ENCODE data around the gene KCNAB2.

The KCNAB2 gene

GRCh38 chr1:6003568-6004411 is 41.9 kb upstream of the KCNAB2 start:
- Histone ChIP-seq H3F3A (ENCODE audit: low read depth) (no peaks in the 10 kb centered on the region), H3K79me2 (ENCODE audit: insufficient read depth, low read length) (peaks cover 15% of the 10 kb centered on the region; the same call in 1 of the 2 replicates), H3K4me1 (ENCODE audit: insufficient read depth, low read length, poor library complexity, severe bottlenecking) (peaks cover 11% of the 10 kb centered on the region), H3K9ac (ENCODE audit: low read depth, low read length, poor library complexity, severe bottlenecking) (no peak overlapping the region), H3K9me3 (ENCODE audit: insufficient read depth, low read depth, low read length) (no peaks in the 10 kb centered on the region), H3K27me3 (ENCODE audit: insufficient read depth, low read length, poor library complexity, severe bottlenecking) (no peaks in the 10 kb centered on the region), H2AFZ (ENCODE audit: low read length) (no peak overlapping the region), H4K20me1 (ENCODE audit: insufficient read depth, low read length, poor library complexity, severe bottlenecking) (no peaks in the 10 kb centered on the region), H3K36me3 (ENCODE audit: insufficient read depth, low read length) (no peaks in the 10 kb centered on the region), H3K4me2 (ENCODE audit: low read depth, low read length, poor library complexity, severe bottlenecking) (no peak overlapping the region), H3K4me3 (ENCODE audit: low read length, poor library complexity, severe bottlenecking) (no peak overlapping the region), H3K9me2 (replicated peaks; ENCODE audit: low read depth, low read length) (no peaks in the 10 kb centered on the region)
- TF ChIP-seq CTCF (conservative IDR thresholded peaks at IDR 0.05; ENCODE audit: low read length) = no peak
- TF ChIP-seq EZH2phosphoT487 (IDR thresholded peaks at IDR 0.05; ENCODE audit: borderline replicate concordance) = no peak

- Histone ChIP-seq H3K9me3 (ENCODE audit: insufficient read depth, low read depth, low read length) (no peaks in the 10 kb centered on the region), H3K79me2 (ENCODE audit: insufficient read depth, low read length) (peaks cover 9% of the 10 kb centered on the region; the same call in 1 of the 2 replicates), H3K9me2 (replicated peaks; ENCODE audit: low read depth, low read length) (no peaks in the 10 kb centered on the region), H3K4me1 (ENCODE audit: insufficient read depth, low read length, poor library complexity, severe bottlenecking) (peaks cover 11% of the 10 kb centered on the region), H3K9ac (ENCODE audit: low read depth, low read length, poor library complexity, severe bottlenecking) (no peak overlapping the region), H3K36me3 (ENCODE audit: insufficient read depth, low read length) (no peaks in the 10 kb centered on the region), H3K4me3 (ENCODE audit: low read length, poor library complexity, severe bottlenecking) (no peak overlapping the region), H3K27me3 (ENCODE audit: insufficient read depth, low read length, poor library complexity, severe bottlenecking) (no peaks in the 10 kb centered on the region), H4K20me1 (ENCODE audit: insufficient read depth, low read length, poor library complexity, severe bottlenecking) (no peaks in the 10 kb centered on the region), H3K4me2 (ENCODE audit: low read depth, low read length, poor library complexity, severe bottlenecking) (no peak overlapping the region), H2AFZ (ENCODE audit: low read length) (no peak overlapping the region), H3F3A (ENCODE audit: low read depth) (no peaks in the 10 kb centered on the region)
- TF ChIP-seq CTCF (conservative IDR thresholded peaks at IDR 0.05; ENCODE audit: low read length) (no peak), EZH2phosphoT487 (IDR thresholded peaks at IDR 0.05; ENCODE audit: borderline replicate concordance) (no peak)
These were observed 41.1 kb upstream of the KCNAB2 start for GRCh38 chr1:6004412-6005123.

GRCh38 chr1:6005276-6005917 is 40.3 kb upstream of the KCNAB2 start:
- peaks cover 11% of the 10 kb centered on the region for H3K4me1 ChIP-seq (ENCODE audit: insufficient read depth, low read length, poor library complexity, severe bottlenecking)
- no peak overlapping the region for H2AFZ ChIP-seq (ENCODE audit: low read length)
- H3K79me2 ChIP-seq (ENCODE audit: insufficient read depth, low read length) = peaks cover 3% of the 10 kb centered on the region; the same call in 1 of the 2 replicates
- no peaks in the 10 kb centered on the region for H3F3A ChIP-seq (ENCODE audit: low read depth)
- H3K9me2 ChIP-seq (replicated peaks; ENCODE audit: low read depth, low read length) = no peaks in the 10 kb centered on the region
- no peaks in the 10 kb centered on the region for H4K20me1 ChIP-seq (ENCODE audit: insufficient read depth, low read length, poor library complexity, severe bottlenecking)
- H3K9me3 ChIP-seq (ENCODE audit: insufficient read depth, low read depth, low read length) = no peaks in the 10 kb centered on the region
- no peaks in the 10 kb centered on the region for H3K36me3 ChIP-seq (ENCODE audit: insufficient read depth, low read length)
- H3K4me2 ChIP-seq (ENCODE audit: low read depth, low read length, poor library complexity, severe bottlenecking) = no peak overlapping the region
- TF ChIP-seq EZH2phosphoT487 (IDR thresholded peaks at IDR 0.05; ENCODE audit: borderline replicate concordance) (no peak), CTCF (conservative IDR thresholded peaks at IDR 0.05; ENCODE audit: low read length) (no peak)
- H3K9ac ChIP-seq (ENCODE audit: low read depth, low read length, poor library complexity, severe bottlenecking) = no peak overlapping the region
- no peak overlapping the region for H3K4me3 ChIP-seq (ENCODE audit: low read length, poor library complexity, severe bottlenecking)
- H3K27me3 ChIP-seq (ENCODE audit: insufficient read depth, low read length, poor library complexity, severe bottlenecking) = no peaks in the 10 kb centered on the region
